ENCODE results near the gene RTKN. TPM values are rescaled to one million over a fixed set of nuclear protein-coding genes. Genes with fewer than 3 reads are reported as not detected.
A peak's percentile ranks its signal among the peaks of the same experiment; 100 is the strongest.

The RTKN gene
- polyA plus RNA-seq, 1 donor from 2014 or later, result 4.9 TPM

GRCh38 chr2:74399785-74400184 lies 42.0 kb downstream of the RTKN start:
- Histone ChIP-seq H2AFZ (ENCODE audit: low read depth, low read length) (no peak overlapping the region), H3K4me3 (ENCODE audit: low read length) (no peak overlapping the region), H3K9me2 (ENCODE audit: insufficient read depth, low read length) (no peaks in the 10 kb centered on the region), H3K36me3 (ENCODE audit: insufficient read depth, low read length) (no peaks in the 10 kb centered on the region), H3K27me3 (ENCODE audit: insufficient read depth, low read depth, low read length) (no peaks in the 10 kb centered on the region), H3K79me2 (replicated peaks; ENCODE audit: insufficient read depth, low read length) (no peaks in the 10 kb centered on the region), H3F3A (ENCODE audit: insufficient read depth, low read length, poor library complexity, severe bottlenecking) (no peaks in the 10 kb centered on the region), H3K27ac (ENCODE audit: low read length) (no peak overlapping the region), H3K9me3 (ENCODE audit: low read length) (no peaks in the 10 kb centered on the region), H4K20me1 (ENCODE audit: insufficient read depth) (no peaks in the 10 kb centered on the region), H3K9ac (ENCODE audit: low read length) (no peak overlapping the region), H3K4me2 (ENCODE audit: low read length) (no peak overlapping the region)
- TF ChIP-seq, protein P1, sequence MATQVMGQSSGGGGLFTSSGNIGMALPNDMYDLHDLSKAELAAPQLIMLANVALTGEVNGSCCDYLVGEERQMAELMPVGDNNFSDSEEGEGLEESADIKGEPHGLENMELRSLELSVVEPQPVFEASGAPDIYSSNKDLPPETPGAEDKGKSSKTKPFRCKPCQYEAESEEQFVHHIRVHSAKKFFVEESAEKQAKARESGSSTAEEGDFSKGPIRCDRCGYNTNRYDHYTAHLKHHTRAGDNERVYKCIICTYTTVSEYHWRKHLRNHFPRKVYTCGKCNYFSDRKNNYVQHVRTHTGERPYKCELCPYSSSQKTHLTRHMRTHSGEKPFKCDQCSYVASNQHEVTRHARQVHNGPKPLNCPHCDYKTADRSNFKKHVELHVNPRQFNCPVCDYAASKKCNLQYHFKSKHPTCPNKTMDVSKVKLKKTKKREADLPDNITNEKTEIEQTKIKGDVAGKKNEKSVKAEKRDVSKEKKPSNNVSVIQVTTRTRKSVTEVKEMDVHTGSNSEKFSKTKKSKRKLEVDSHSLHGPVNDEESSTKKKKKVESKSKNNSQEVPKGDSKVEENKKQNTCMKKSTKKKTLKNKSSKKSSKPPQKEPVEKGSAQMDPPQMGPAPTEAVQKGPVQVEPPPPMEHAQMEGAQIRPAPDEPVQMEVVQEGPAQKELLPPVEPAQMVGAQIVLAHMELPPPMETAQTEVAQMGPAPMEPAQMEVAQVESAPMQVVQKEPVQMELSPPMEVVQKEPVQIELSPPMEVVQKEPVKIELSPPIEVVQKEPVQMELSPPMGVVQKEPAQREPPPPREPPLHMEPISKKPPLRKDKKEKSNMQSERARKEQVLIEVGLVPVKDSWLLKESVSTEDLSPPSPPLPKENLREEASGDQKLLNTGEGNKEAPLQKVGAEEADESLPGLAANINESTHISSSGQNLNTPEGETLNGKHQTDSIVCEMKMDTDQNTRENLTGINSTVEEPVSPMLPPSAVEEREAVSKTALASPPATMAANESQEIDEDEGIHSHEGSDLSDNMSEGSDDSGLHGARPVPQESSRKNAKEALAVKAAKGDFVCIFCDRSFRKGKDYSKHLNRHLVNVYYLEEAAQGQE (IDR thresholded peaks at IDR 0.05; ENCODE audit: borderline replicate concordance), result no peak
- TF ChIP-seq, protein P2, sequence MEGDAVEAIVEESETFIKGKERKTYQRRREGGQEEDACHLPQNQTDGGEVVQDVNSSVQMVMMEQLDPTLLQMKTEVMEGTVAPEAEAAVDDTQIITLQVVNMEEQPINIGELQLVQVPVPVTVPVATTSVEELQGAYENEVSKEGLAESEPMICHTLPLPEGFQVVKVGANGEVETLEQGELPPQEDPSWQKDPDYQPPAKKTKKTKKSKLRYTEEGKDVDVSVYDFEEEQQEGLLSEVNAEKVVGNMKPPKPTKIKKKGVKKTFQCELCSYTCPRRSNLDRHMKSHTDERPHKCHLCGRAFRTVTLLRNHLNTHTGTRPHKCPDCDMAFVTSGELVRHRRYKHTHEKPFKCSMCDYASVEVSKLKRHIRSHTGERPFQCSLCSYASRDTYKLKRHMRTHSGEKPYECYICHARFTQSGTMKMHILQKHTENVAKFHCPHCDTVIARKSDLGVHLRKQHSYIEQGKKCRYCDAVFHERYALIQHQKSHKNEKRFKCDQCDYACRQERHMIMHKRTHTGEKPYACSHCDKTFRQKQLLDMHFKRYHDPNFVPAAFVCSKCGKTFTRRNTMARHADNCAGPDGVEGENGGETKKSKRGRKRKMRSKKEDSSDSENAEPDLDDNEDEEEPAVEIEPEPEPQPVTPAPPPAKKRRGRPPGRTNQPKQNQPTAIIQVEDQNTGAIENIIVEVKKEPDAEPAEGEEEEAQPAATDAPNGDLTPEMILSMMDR (IDR thresholded peaks at IDR 0.05; ENCODE audit: poor library complexity, severe bottlenecking), result peak; percentile 31

DNA sequence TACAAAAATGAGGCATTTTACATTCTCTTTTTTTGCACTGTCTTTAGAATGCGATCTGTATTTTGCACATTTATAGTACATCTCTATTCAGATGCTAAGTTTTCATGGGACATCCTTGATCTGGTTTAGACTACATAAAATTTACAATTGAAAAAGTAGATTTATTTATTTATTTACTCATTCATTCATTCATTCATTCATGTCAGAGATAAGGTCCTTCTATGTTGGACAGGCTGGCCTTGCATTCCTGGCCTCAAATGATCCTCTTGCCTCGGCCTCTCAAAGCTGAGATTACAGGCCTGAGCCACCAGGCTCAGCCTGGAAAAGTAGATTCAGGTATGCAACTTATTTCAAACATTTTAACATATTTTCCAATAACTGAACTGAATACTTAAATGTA lies 45.6 kb downstream of the RTKN start:
- Histone ChIP-seq H3K79me2 (replicated peaks; ENCODE audit: insufficient read depth, low read length) (peaks cover 4% of the 10 kb centered on the region), H3K36me3 (ENCODE audit: insufficient read depth, low read length) (no peaks in the 10 kb centered on the region), H3F3A (ENCODE audit: insufficient read depth, low read length, poor library complexity, severe bottlenecking) (no peaks in the 10 kb centered on the region), H3K4me2 (ENCODE audit: low read length) (no peak overlapping the region), H3K9me2 (ENCODE audit: insufficient read depth, low read length) (no peaks in the 10 kb centered on the region), H4K20me1 (ENCODE audit: insufficient read depth) (no peaks in the 10 kb centered on the region), H3K27me3 (ENCODE audit: insufficient read depth, low read depth, low read length) (no peaks in the 10 kb centered on the region), H3K9ac (ENCODE audit: low read length) (no peak overlapping the region), H2AFZ (ENCODE audit: low read depth, low read length) (no peak overlapping the region), H3K27ac (ENCODE audit: low read length) (no peak overlapping the region), H3K9me3 (ENCODE audit: low read length) (no peaks in the 10 kb centered on the region), H3K4me3 (ENCODE audit: low read length) (no peak overlapping the region)
- TF ChIP-seq MXI1 (conservative IDR thresholded peaks at IDR 0.05; ENCODE audit: poor library complexity, severe bottlenecking) (no peak), TAF1 (IDR thresholded peaks at IDR 0.05; ENCODE audit: low read depth) (no peak)
- TF ChIP-seq, protein P1 (IDR thresholded peaks at IDR 0.05; ENCODE audit: borderline replicate concordance), result no peak

DNA sequence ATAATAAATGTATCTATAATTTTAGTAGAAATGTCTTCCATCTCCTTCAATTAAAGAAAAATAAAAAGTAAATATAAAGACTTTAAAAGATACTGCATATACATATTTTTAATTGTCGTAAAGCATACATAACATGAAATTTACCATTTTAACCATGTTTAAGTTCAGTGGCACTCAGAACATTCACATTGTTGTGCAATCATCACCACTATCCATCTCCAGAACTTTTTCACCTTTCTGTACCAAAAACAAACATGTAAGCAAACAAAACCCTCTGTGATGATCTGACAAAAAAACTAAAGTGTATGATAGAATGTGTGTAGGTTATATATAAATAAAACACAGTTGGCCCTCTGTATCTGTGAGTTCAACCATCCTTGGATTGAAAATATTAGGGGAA lies 48.2 kb downstream of the RTKN start:
- Histone ChIP-seq H3K36me3 (ENCODE audit: insufficient read depth, low read length) (no peaks in the 10 kb centered on the region), H3K4me3 (ENCODE audit: low read length) (no peak overlapping the region), H3K4me2 (ENCODE audit: low read length) (no peak overlapping the region), H3K27me3 (ENCODE audit: insufficient read depth, low read depth, low read length) (no peaks in the 10 kb centered on the region), H3K79me2 (replicated peaks; ENCODE audit: insufficient read depth, low read length) (peaks cover 30% of the 10 kb centered on the region), H2AFZ (ENCODE audit: low read depth, low read length) (no peak overlapping the region), H3K9me3 (ENCODE audit: low read length) (no peaks in the 10 kb centered on the region), H3K9me2 (ENCODE audit: insufficient read depth, low read length) (no peaks in the 10 kb centered on the region), H3F3A (ENCODE audit: insufficient read depth, low read length, poor library complexity, severe bottlenecking) (no peaks in the 10 kb centered on the region), H3K9ac (ENCODE audit: low read length) (no peak overlapping the region), H4K20me1 (ENCODE audit: insufficient read depth) (no peaks in the 10 kb centered on the region), H3K27ac (ENCODE audit: low read length) (no peak overlapping the region)
- TF ChIP-seq POLR2AphosphoS5 (IDR thresholded peaks at IDR 0.05) (no peak), MXI1 (conservative IDR thresholded peaks at IDR 0.05; ENCODE audit: poor library complexity, severe bottlenecking) (no peak), SMC3 (conservative IDR thresholded peaks at IDR 0.05; ENCODE audit: poor library complexity) (no peak), EZH2 (IDR thresholded peaks at IDR 0.05; ENCODE audit: borderline replicate concordance, insufficient read depth, low read length, poor library complexity, severe bottlenecking) (no peak), EP300 (conservative IDR thresholded peaks at IDR 0.05; ENCODE audit: poor library complexity, severe bottlenecking) (no peak), RAD21 (conservative IDR thresholded peaks at IDR 0.05) (no peak), TAF1 (IDR thresholded peaks at IDR 0.05; ENCODE audit: low read depth) (no peak)
- TF ChIP-seq, protein P2 (IDR thresholded peaks at IDR 0.05; ENCODE audit: poor library complexity, severe bottlenecking), result no peak
